ENCODE data around the gene DNAH3.
"Not testable (repeated sequence)": the region's sequence is repeated elsewhere in the genome, so short reads cannot be mapped to it uniquely, and the experiment has no call there.

Gene DNAH3

DNA sequence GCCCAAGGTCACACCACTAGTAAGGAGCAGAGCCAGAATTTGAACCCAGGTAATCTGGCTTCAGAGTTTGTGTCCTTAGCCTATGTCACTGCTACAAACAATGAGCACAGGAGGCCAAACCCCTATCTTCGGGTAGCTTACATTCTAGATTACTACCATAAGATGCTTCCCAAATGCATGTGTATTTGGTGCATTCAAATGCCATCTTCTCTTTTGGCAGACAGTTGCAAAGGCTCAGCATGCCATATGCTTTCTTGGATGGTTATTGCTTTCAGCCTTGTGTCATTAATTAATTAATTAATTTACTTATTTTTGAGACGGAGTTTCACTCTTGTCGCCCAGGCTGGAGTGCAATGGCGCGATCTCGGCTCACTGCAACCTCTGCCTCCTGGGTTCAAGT is 80.7 kb downstream of the DNAH3 start:
- H3K27ac ChIP-seq (replicated peaks), result no peak overlapping the region
- H3K27me3 ChIP-seq (ENCODE audit: insufficient read depth, poor library complexity, severe bottlenecking), result no peaks in the 10 kb centered on the region
- TF ChIP-seq SPI1 (IDR thresholded peaks at IDR 0.05; ENCODE audit: borderline replicate concordance, low read depth), result no peak
- TF ChIP-seq, protein P1, sequence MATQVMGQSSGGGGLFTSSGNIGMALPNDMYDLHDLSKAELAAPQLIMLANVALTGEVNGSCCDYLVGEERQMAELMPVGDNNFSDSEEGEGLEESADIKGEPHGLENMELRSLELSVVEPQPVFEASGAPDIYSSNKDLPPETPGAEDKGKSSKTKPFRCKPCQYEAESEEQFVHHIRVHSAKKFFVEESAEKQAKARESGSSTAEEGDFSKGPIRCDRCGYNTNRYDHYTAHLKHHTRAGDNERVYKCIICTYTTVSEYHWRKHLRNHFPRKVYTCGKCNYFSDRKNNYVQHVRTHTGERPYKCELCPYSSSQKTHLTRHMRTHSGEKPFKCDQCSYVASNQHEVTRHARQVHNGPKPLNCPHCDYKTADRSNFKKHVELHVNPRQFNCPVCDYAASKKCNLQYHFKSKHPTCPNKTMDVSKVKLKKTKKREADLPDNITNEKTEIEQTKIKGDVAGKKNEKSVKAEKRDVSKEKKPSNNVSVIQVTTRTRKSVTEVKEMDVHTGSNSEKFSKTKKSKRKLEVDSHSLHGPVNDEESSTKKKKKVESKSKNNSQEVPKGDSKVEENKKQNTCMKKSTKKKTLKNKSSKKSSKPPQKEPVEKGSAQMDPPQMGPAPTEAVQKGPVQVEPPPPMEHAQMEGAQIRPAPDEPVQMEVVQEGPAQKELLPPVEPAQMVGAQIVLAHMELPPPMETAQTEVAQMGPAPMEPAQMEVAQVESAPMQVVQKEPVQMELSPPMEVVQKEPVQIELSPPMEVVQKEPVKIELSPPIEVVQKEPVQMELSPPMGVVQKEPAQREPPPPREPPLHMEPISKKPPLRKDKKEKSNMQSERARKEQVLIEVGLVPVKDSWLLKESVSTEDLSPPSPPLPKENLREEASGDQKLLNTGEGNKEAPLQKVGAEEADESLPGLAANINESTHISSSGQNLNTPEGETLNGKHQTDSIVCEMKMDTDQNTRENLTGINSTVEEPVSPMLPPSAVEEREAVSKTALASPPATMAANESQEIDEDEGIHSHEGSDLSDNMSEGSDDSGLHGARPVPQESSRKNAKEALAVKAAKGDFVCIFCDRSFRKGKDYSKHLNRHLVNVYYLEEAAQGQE (IDR thresholded peaks at IDR 0.05; ENCODE audit: insufficient replicate concordance, low read depth), result no peak
- TF ChIP-seq GABPA (IDR thresholded peaks at IDR 0.05; ENCODE audit: low read depth), result no peak
- TF ChIP-seq, protein P2, sequence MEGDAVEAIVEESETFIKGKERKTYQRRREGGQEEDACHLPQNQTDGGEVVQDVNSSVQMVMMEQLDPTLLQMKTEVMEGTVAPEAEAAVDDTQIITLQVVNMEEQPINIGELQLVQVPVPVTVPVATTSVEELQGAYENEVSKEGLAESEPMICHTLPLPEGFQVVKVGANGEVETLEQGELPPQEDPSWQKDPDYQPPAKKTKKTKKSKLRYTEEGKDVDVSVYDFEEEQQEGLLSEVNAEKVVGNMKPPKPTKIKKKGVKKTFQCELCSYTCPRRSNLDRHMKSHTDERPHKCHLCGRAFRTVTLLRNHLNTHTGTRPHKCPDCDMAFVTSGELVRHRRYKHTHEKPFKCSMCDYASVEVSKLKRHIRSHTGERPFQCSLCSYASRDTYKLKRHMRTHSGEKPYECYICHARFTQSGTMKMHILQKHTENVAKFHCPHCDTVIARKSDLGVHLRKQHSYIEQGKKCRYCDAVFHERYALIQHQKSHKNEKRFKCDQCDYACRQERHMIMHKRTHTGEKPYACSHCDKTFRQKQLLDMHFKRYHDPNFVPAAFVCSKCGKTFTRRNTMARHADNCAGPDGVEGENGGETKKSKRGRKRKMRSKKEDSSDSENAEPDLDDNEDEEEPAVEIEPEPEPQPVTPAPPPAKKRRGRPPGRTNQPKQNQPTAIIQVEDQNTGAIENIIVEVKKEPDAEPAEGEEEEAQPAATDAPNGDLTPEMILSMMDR (IDR thresholded peaks at IDR 0.05; ENCODE audit: insufficient read depth, low read length), result no peak
- TF ChIP-seq POLR2AphosphoS5 (IDR thresholded peaks at IDR 0.05; ENCODE audit: low read depth), result no peak
- no peak for DNase-seq (ENCODE audit: low read depth in 1 of 2, low spot score in 1 of 2)
- H3K4me3 ChIP-seq (replicated peaks; ENCODE audit: insufficient read depth, low read length), result no peak overlapping the region

DNA sequence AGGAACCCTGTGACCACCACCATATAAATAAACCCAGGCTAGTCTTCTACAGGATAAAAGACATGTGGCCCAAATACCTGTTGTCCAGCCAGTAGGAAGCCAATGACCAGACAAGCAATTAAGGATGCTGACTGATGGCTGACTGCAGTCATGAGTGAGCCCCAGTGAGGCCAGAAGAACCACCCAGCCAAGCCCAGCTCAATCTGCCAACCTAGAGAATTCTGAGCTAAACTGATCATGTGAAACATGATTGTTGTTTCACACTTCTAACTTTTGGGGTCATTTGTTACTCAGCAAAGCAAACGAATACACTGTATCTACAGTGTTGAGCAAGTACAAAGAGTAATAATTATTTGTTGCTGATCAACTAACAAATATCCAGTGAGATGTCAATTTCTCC is 86.4 kb downstream of the DNAH3 start:
- Histone ChIP-seq H3K4me3 (replicated peaks; ENCODE audit: insufficient read depth, low read length) (no peak overlapping the region), H3K27me3 (ENCODE audit: insufficient read depth, poor library complexity, severe bottlenecking) (no peaks in the 10 kb centered on the region), H3K27ac (replicated peaks) (no peak overlapping the region)
- no peak for TF ChIP-seq GABPA (IDR thresholded peaks at IDR 0.05; ENCODE audit: low read depth)
- TF ChIP-seq, protein P2 (IDR thresholded peaks at IDR 0.05; ENCODE audit: insufficient read depth, low read length), result no peak
- TF ChIP-seq, protein P1 (IDR thresholded peaks at IDR 0.05; ENCODE audit: insufficient replicate concordance, low read depth), result no peak
- TF ChIP-seq POLR2AphosphoS5 (IDR thresholded peaks at IDR 0.05; ENCODE audit: low read depth), result no peak
- no peak for TF ChIP-seq SPI1 (IDR thresholded peaks at IDR 0.05; ENCODE audit: borderline replicate concordance, low read depth)
- DNase-seq (ENCODE audit: low read depth in 1 of 2, low spot score in 1 of 2), result no peak

- DNase-seq (ENCODE audit: low read depth in 1 of 2, low spot score in 1 of 2); H3K27me3 ChIP-seq (ENCODE audit: insufficient read depth, poor library complexity, severe bottlenecking); H3K27ac ChIP-seq (replicated peaks); H3K4me3 ChIP-seq (replicated peaks; ENCODE audit: insufficient read depth, low read length): not testable (repeated sequence)
These were observed 87.3 kb downstream of the DNAH3 start for GRCh38 chr16:21063314-21063713.

DNA sequence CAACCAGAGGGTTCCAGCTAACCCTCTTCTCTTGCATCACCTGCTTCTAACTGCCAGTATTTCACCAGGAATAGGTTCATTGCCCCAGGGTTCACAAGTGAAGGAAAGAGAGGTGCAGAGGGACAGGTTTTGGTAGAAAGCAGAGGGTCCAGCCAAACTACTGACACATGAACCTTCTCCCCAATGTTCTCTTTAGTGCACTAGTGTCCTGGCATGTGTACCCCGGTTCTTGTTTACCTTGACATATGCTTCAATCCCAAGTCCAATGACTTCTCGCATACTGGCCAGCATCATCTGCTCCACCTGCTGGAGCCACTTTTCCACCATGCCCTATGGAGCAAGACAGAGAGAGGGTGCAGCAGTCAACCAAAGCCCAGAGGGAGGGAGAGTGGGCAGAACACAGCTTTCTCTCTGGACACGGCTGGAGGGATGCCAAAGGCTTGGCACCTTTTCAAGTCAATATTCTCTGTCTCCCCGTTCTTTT is 90.6 kb downstream of the DNAH3 start:
- no peak for DNase-seq (ENCODE audit: low read depth in 1 of 2, low spot score in 1 of 2)
- Histone ChIP-seq H3K27me3 (ENCODE audit: insufficient read depth, poor library complexity, severe bottlenecking) (no peaks in the 10 kb centered on the region), H3K4me3 (replicated peaks; ENCODE audit: insufficient read depth, low read length) (no peak overlapping the region), H3K27ac (replicated peaks) (no peak overlapping the region)
- TF ChIP-seq SPI1 (IDR thresholded peaks at IDR 0.05; ENCODE audit: borderline replicate concordance, low read depth) (no peak), POLR2AphosphoS5 (IDR thresholded peaks at IDR 0.05; ENCODE audit: low read depth) (no peak), GABPA (IDR thresholded peaks at IDR 0.05; ENCODE audit: low read depth) (no peak)
- TF ChIP-seq, protein P2 (IDR thresholded peaks at IDR 0.05; ENCODE audit: insufficient read depth, low read length), result no peak
- TF ChIP-seq, protein P1 (IDR thresholded peaks at IDR 0.05; ENCODE audit: insufficient replicate concordance, low read depth), result no peak

Data from HL-60 (cell line).